ENCODE data around the gene PACS2. TPM values are rescaled to one million over a fixed set of nuclear protein-coding genes. Genes with fewer than 3 reads are reported as not detected.
A peak's percentile ranks its signal among the peaks of the same experiment; 100 is the strongest.

The PACS2 gene
- total RNA-seq, 2 donors from 2014 or later: 117 to 121 TPM

DNA sequence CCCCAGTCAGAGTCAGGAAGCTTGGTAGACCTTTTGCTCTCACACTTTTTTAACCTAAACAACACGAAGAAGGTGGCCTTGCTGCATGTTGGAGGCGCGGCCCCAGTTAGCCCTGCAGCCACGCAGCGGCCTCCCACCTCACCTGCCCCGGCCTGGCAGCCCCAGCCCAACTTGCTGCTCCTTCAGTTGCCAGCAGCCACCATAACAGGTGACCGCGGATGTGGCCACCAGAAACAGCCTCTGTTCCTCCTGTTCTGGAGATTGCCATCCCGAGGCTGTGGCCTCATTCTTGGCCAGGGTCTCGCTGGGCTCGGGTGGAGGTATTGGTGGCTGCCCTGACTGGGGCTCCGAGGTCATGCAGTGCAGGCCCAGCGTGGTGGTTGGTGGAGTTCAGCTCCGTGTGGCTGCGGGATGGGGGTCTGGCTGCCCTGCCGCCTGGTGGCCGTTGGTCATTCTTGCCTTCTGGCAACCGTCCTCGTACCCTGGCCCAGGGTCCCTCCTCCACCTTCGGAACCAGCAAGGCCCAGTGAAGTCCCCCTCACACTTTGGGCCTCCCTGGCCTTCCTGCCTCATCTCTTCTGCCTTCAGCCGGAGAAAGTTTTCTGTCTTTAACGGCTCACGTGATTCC is 63.1 kb downstream of the PACS2 start:
- H3K27me3 ChIP-seq (ENCODE audit: control insufficient read depth, insufficient read depth, low read length, poor library complexity, severe bottlenecking): no peaks in the 10 kb centered on the region
- peaks cover 2% of the 10 kb centered on the region for H3K4me1 ChIP-seq (ENCODE audit: control insufficient read depth, insufficient read depth, low read length)
- H3K9ac ChIP-seq (ENCODE audit: extremely low read depth, low read length, poor library complexity, severe bottlenecking): no peak overlapping the region
- H3K36me3 ChIP-seq (ENCODE audit: control insufficient read depth, insufficient read depth, low read length): no peaks in the 10 kb centered on the region
- H3K9me3 Mint-ChIP-seq: peaks cover 9% of the 10 kb centered on the region
- H3K9me3 ChIP-seq (ENCODE audit: control insufficient read depth, low read length): peaks cover 12% of the 10 kb centered on the region
- peak; percentile 74 for DNase-seq
- H3K36me3 Mint-ChIP-seq (ENCODE audit: low read depth): peaks cover 23% of the 10 kb centered on the region
- whole genome bisulfite sequencing, 2 experiments (ENCODE audit: insufficient coverage in 1 of 2, insufficient read length in 1 of 2): 89 to 91% methylated on average over 17 to 23 of the region's 23 CpGs
- H3K27me3 Mint-ChIP-seq (ENCODE audit: insufficient read depth): no peaks in the 10 kb centered on the region
- TF ChIP-seq, protein P1, sequence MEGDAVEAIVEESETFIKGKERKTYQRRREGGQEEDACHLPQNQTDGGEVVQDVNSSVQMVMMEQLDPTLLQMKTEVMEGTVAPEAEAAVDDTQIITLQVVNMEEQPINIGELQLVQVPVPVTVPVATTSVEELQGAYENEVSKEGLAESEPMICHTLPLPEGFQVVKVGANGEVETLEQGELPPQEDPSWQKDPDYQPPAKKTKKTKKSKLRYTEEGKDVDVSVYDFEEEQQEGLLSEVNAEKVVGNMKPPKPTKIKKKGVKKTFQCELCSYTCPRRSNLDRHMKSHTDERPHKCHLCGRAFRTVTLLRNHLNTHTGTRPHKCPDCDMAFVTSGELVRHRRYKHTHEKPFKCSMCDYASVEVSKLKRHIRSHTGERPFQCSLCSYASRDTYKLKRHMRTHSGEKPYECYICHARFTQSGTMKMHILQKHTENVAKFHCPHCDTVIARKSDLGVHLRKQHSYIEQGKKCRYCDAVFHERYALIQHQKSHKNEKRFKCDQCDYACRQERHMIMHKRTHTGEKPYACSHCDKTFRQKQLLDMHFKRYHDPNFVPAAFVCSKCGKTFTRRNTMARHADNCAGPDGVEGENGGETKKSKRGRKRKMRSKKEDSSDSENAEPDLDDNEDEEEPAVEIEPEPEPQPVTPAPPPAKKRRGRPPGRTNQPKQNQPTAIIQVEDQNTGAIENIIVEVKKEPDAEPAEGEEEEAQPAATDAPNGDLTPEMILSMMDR (conservative IDR thresholded peaks at IDR 0.05): peak; percentile 67
- no peak overlapping the region for H3K4me3 Mint-ChIP-seq
- no peak overlapping the region for H3K27ac ChIP-seq (ENCODE audit: low read depth, low read length)
- H3K27ac Mint-ChIP-seq: no peak overlapping the region
- peaks cover 14% of the 10 kb centered on the region for H3K4me1 Mint-ChIP-seq
- no peak overlapping the region for H3K4me3 ChIP-seq (ENCODE audit: low read length)

DNA sequence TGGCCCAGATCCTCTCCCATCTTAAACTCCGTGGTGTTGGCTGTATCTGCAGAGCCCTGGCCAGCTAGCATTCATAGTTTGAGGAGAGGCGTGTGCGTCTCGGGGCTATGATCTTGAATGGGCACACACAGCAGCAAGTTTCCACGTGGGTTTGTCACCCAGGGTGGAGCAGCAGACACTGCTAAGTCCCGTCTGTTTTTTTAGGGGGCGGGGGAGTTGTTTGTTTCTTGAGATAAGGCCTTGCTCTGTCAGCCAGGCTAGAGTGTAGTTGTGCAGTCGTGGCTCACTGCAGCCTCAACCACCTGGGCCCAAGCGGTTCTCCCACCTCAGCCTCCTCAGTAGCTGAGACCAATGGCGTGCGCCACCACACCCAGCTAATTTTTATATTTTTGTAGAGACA is 63.7 kb downstream of the PACS2 start:
- H3K4me1 Mint-ChIP-seq: peaks cover 14% of the 10 kb centered on the region
- H3K27me3 ChIP-seq (ENCODE audit: control insufficient read depth, insufficient read depth, low read length, poor library complexity, severe bottlenecking): no peaks in the 10 kb centered on the region
- H3K9me3 Mint-ChIP-seq: peaks cover 6% of the 10 kb centered on the region
- peaks cover 9% of the 10 kb centered on the region for H3K9me3 ChIP-seq (ENCODE audit: control insufficient read depth, low read length)
- 90 to 92% methylated on average over 7 to 11 of the region's 11 CpGs for WGBS, 2 experiments (ENCODE audit: insufficient coverage in 1 of 2, insufficient read length in 1 of 2)
- no peaks in the 10 kb centered on the region for H3K27me3 Mint-ChIP-seq (ENCODE audit: insufficient read depth)
- no peak overlapping the region for H3K4me3 ChIP-seq (ENCODE audit: low read length)
- DNase-seq: no peak
- H3K9ac ChIP-seq (ENCODE audit: extremely low read depth, low read length, poor library complexity, severe bottlenecking): no peak overlapping the region
- peaks cover 24% of the 10 kb centered on the region for H3K36me3 Mint-ChIP-seq (ENCODE audit: low read depth)
- no peak overlapping the region for H3K27ac Mint-ChIP-seq
- no peak overlapping the region for H3K4me3 Mint-ChIP-seq
- peaks cover 2% of the 10 kb centered on the region for H3K4me1 ChIP-seq (ENCODE audit: control insufficient read depth, insufficient read depth, low read length)
- H3K27ac ChIP-seq (ENCODE audit: low read depth, low read length): no peak overlapping the region
- H3K36me3 ChIP-seq (ENCODE audit: control insufficient read depth, insufficient read depth, low read length): peaks cover under 1% of the 10 kb centered on the region
- TF ChIP-seq, protein P1 (conservative IDR thresholded peaks at IDR 0.05): no peak

DNA sequence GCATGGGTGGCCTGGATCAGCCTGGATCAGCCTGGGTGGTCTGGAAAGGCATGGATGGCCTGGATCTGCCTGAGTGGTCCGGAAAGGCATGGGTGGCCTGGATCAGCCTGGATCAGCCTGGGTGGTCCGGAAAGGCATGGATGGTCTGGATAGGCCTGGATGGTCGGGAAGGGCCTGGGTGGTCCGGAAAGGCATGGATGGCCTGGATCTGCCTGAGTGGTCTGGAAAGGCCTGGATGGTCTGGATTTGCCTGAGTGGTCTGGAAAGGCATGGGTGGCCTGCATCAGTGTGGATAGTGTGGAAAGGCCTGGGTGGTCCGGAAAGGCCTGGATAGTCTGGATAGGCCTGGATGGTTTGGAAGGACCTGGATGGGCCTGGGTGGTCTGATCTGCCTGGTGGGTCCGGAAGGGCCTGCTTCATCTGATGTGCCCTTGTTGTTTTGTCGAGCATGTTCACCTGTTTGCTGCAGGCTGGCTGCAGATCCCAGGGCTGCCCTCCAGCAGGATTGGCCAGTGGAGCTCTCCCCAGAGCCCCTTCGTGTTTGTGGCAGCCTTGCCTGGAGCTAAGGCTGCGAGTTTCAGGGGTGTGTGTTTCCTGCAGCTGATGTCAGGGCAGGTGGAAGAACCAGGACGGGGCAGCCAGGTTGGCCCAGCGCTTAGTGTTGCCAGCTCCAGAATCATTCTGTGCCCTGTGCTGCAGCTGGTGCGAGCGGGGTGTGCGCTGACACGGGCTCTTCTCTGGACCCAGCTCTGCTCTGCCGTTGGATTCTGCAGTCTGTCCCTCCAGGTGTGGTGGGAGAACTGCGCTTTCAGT is 64.5 kb downstream of the PACS2 start:
- peaks cover under 1% of the 10 kb centered on the region for H3K9me3 ChIP-seq (ENCODE audit: control insufficient read depth, low read length)

More for the DNA sequence above, 64.5 kb downstream of the PACS2 start:
- TF ChIP-seq, protein P1 (conservative IDR thresholded peaks at IDR 0.05): no peak
- Histone ChIP-seq H3K27me3 (ENCODE audit: control insufficient read depth, insufficient read depth, low read length, poor library complexity, severe bottlenecking) (no peaks in the 10 kb centered on the region), H3K4me1 (ENCODE audit: control insufficient read depth, insufficient read depth, low read length) (peaks cover 2% of the 10 kb centered on the region), H3K27ac (ENCODE audit: low read depth, low read length) (no peak overlapping the region), H3K36me3 (ENCODE audit: control insufficient read depth, insufficient read depth, low read length) (peaks cover 5% of the 10 kb centered on the region), H3K4me3 (ENCODE audit: low read length) (no peak overlapping the region), H3K9ac (ENCODE audit: extremely low read depth, low read length, poor library complexity, severe bottlenecking) (no peak overlapping the region)
- H3K27ac Mint-ChIP-seq: peak overlapping the region; percentile 35
- H3K4me3 Mint-ChIP-seq: no peak overlapping the region
- DNase-seq: no peak
- H3K27me3 Mint-ChIP-seq (ENCODE audit: insufficient read depth): no peaks in the 10 kb centered on the region
- 92 to 100% methylated on average over 4 to 17 of the region's 17 CpGs for WGBS, 2 experiments (ENCODE audit: insufficient coverage in 1 of 2, insufficient read length in 1 of 2)
- peaks cover 24% of the 10 kb centered on the region for H3K36me3 Mint-ChIP-seq (ENCODE audit: low read depth)
- no peaks in the 10 kb centered on the region for H3K9me3 Mint-ChIP-seq
- H3K4me1 Mint-ChIP-seq: peaks cover 14% of the 10 kb centered on the region
